EL (cell line): ENCODE results near the gene HS6ST3.

ENCODE experiments used
- DNase-seq: peaks from one replicate; pipeline ENCODE4 v3.0.0-alpha.2; 2016

HS6ST3 gene

DNA sequence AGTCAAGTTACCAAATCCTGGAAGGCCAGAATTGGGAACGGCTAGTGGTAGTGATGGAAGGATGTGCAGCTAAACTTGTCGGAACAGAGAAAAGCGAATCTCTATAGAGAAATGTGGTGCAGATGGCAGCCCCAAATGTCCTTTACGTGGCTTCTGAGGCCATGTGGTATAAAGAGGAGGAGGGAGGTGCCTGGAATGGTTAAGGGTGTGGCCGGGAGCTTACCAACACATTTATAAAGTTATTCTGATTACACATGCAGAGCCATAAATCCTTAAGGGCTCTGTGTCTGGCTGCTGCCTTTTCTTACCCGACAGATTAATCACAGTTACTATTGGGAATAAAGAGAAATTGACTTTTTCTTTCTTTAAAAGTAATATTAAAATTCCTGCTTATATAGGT lies 714.3 kb downstream of the HS6ST3 start:
- DNase-seq, result no peak

- DNase-seq, result no peak
Measured at GRCh38 chr13:96806746-96807145, 716.8 kb downstream of the HS6ST3 start.

DNA sequence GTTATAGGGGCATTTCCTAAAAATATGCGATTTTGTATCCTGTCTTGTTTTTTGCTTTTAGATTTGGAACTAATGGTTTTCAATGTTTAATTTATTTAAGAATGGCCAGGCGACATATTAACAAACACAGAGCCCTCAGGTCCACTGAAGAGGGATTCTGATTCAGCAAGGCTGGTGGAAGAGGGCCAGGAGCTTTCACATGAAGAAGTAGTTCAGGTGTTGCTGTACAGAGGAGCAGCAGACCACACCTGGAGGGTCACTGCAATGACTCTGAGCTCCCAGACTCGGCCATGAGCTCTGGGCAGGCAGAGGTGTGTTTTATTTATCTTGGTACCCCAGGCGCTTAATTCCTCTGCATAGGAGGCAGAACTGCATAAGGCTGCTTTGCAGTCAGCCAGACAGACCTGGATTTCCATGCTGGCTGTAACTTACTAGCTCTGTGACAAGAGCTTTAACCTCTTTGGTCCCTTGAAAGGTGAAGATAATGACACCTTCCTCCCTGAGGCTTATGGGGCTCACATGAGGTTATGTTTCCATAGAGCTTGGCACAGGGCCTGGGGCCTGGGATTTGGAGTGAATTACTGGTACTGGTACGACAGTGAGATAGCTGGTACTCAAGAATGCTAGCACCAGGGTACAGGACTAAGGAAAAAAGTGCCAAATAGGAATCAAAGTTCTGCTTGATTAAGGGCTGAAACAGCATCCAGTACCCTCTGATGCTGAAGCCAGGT lies 719.6 kb downstream of the HS6ST3 start:
- no peak for DNase-seq

DNA sequence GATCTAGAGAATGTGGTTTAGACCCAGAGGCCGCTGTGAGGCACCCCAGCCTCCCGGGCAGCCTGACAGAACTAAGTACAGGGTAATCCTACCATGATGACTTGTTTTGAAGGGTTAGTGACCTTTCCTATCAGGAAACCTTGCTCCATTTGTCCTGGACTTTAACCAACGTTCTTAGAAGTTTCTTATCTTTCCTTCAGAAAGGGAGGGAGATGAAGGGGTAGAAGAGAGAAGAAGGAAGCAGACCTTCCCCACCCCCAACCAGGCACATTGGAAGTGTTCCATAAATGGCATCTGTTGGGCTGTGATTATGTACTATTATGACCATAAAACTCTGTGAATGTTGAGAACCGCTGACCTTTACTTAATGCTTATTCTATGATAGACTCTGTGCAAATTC lies 720.2 kb downstream of the HS6ST3 start:
- DNase-seq, result no peak

DNA sequence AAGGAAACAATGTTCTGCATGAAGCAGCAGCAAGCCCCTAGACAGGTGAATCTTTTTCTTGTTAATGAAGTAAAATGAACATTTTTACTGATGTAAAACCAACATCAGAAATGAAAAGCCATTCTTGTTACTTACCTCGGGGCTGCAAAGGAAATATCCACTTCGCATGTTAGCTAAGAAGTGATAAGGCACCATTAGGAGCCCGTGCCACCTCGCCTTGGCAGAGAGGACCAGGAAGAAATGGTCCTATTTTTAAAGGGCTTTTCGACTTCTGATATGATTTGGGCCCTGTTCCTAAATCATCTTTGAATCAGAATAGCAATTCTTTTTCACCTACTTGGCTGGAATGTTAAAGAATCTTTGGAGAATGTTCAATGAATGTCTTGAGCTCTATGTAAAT lies 721.1 kb downstream of the HS6ST3 start:
- no peak for DNase-seq

DNA sequence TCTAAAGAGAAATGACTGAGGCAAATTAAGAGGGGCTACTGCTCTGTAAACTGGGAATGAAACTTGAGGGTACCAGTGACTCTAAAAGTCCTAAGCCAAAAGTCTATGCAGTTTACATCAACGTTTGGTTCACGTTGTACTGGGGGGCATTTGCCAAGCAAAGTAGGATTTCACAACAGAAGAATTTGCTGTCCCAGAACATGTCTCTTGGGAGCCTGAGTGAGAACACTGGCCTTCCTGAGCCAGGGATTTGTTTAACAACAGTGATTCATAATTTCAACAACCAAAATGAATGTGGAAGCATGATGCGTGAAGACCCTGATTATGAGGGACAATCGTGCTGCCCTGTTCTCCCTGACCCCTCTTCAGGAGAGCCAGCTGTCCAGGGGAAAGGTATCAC lies 726.4 kb downstream of the HS6ST3 start:
- no peak for DNase-seq

- DNase-seq, result no peak
Measured at GRCh38 chr13:96816874-96817273, 727.0 kb downstream of the HS6ST3 start.

DNA sequence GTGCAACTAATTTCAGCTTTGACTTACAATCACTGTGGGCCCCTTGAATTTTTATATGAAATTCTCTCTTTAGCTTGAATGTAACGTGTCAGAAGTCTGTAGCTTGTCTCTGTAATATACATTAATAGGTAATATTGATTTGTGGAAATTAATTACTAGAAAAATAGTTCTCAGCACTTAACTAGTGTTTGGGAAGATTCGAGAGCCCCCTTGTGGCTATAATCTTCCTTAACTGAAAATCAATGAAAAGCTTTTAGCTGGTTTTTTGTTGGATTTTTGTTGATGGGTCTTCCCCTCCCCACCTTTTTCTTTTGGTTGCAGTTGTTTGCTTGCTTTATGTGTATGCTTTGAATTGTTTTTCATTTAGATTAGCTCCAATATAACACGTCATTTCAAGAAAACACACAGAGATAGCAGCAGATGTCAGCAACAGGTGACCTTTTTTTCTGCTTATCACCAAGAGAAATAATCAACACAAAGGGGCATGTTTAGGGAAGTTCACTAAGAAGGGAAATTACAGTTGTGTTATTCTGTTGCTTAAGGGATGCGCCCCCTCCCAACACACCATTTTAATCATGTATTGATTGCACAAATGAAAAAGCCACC lies 727.5 kb downstream of the HS6ST3 start:
- DNase-seq, result peak; percentile 5

- DNase-seq, result no peak
Measured at GRCh38 chr13:96819375-96819774, 729.5 kb downstream of the HS6ST3 start.

DNA sequence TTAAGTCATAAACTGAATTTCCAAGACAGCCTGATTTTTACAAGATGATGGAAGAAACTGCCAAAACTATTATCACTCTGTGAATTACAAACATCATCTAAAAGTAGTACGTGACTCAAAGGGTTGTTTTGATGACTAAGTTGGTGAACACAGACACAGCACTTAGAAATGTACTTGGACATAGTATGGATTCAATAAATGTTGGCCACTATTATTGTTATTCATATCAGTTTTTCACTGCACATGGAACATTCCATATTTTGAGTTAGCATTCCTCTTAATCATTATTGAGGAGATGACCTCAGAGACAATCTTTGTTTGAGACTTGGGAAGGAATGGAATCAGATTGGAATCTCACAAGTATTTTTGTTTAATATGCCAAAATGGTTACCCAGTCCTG lies 731.5 kb downstream of the HS6ST3 start:
- DNase-seq, result no peak

- no peak for DNase-seq
Measured at GRCh38 chr13:96821971-96822370, 732.1 kb downstream of the HS6ST3 start.

GRCh38 chr13:96822895-96823294 lies 733.0 kb downstream of the HS6ST3 start:
- peak; percentile 14 for DNase-seq

GRCh38 chr13:96824140-96824539 lies 734.2 kb downstream of the HS6ST3 start:
- no peak for DNase-seq

GRCh38 chr13:96825653-96826052 lies 735.7 kb downstream of the HS6ST3 start:
- DNase-seq, result no peak

- no peak for DNase-seq
Measured at GRCh38 chr13:96834626-96835025, 744.7 kb downstream of the HS6ST3 start.

- no peak for DNase-seq
Measured at GRCh38 chr13:96835546-96835945, 745.6 kb downstream of the HS6ST3 start.

GRCh38 chr13:96836733-96837132 lies 746.8 kb downstream of the HS6ST3 start:
- no peak for DNase-seq

DNA sequence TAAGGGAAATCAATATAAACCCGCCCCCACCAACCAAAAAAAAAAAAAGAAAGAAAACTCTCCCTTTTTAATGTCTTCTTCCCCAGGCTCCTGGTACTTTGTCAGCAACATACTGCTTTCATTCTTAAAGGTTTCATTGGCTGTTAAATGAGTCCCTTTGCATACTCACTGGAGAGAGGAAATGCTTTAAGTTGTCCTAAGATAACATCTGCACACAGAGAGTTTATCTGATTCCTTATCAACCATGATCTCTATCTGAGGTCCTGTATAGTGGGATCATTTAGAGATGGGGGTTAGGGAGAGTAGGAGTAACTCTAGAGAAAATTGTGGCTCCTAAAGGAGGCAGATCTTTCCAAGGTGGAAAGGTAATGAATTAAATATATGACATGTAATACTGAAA lies 747.9 kb downstream of the HS6ST3 start:
- DNase-seq, result no peak

DNA sequence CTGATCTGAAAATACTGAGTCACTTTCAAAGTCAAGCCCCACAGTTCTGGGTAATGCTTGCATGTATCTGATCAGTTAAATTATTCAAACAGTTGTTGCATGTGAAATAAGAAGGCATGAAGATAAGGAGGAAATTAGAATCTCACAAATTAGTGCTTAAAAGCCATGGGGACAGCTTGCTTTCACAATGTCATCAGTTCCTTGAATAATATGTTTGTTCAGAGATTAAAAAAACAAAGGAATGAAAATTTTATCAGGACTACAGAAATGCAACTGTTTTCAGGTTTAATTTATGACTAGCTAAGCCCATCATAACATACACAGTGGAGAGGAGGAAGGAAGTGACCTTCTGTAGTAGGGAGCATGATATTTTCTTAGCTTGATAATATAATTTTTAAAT lies 754.3 kb downstream of the HS6ST3 start:
- DNase-seq, result no peak

- DNase-seq, result no peak
Measured at GRCh38 chr13:96844616-96845015, 754.7 kb downstream of the HS6ST3 start.

DNA sequence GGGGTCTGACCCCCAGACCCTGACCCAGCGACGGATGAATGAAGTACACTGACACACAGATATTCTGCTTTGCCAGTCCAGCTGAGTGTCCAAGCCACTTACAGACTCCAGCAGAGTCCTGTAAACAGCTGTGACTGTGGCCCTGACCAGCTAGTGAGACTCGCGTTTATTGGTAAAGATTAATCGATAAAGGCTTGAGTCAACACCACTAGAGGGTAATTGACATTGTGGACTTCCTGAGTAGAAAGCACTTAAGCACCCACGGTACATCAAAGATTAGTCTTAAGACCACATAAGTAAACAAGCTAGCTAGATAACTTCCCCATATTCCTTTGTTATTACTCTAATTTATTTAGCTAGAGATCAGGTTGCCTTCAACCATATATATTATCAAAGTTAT lies 758.4 kb downstream of the HS6ST3 start:
- DNase-seq, result no peak

DNA sequence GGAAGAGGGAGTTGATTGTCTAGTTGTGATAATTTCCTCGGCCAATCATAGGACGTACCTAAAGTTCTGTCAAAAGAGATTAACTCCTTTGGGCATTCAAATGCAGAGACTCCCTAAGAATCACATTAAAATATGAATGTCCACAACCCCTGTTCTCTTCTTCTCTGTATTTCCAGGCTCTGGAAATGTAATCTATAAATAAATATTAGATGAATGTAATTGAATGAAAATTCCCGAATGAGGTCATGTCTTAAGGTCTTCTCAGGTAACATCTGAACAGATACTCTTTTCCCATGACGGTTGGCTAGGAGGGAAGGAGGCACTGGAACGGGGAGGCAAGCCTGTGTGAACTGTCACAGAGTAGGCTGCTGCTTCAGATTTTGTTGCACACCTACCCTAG lies 759.2 kb downstream of the HS6ST3 start:
- no peak for DNase-seq

GRCh38 chr13:96850538-96851145 lies 760.7 kb downstream of the HS6ST3 start:
- DNase-seq, result no peak

DNA sequence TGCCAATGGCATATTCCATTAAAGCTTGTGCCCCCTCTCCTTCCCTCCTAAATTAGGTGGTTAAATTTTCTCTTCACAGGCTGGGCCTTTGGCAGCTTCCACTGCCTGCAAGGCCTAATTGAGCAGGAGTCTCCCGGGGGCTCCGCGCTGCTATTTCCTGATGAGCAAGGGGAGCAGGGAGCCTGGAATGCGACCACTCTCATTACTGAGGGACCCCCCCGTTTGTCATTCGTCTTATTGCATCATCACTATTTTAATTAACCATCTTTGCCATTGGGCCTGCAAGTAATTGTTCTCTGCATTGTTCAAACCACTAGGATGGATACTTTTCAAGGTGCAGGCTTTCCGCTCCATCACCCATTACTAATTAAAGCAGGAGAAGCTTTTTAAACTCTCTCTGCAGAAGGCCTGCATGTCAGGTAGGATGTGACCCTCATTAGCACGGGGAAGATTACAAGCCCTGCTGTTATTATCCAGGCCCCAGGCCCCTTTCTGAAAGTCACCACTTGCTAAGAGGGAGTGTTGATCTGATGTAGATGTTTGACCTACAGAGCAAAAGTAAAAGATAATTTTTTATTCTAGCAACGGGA lies 762.0 kb downstream of the HS6ST3 start:
- no peak for DNase-seq
